ENCODE measurements around the gene MYO1G.

The MYO1G gene

DNA sequence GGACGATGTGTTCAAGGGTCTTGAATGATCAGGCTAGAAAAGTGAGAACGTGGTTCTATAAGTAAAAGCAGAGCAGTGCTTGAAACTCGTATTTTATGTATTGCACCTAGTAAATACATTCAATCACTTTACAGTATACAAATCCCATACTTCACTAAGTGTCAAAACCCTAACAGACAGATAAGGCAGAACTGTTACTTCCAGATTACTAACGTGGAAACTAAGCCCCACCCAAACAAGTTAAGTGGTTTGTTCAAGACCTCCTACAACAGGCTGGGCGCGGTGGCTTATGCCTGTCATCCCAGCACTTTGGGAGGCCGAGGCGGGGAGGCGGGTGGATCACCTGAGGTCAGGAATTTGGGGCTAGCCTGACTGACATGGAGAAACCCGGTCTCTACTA is 9.2 kb upstream of the MYO1G start:
- TF ChIP-seq TAF1 (IDR thresholded peaks at IDR 0.05; ENCODE audit: low read depth, low read length) (no peak), POLR2A (IDR thresholded peaks at IDR 0.05; ENCODE audit: low read depth, low read length) (no peak), POU2F2 (IDR thresholded peaks at IDR 0.05; ENCODE audit: low read depth, low read length) (no peak), SPI1 (IDR thresholded peaks at IDR 0.05; ENCODE audit: low read depth, low read length) (no peak), PAX5 (IDR thresholded peaks at IDR 0.05; ENCODE audit: insufficient read depth, low read length, severe bottlenecking) (no peak), POLR2AphosphoS5 (IDR thresholded peaks at IDR 0.05; ENCODE audit: low read depth, low read length) (no peak)
- FAIRE-seq (no peak), DNase-seq (ENCODE audit: insufficient read length, low spot score) (no peak)

DNA sequence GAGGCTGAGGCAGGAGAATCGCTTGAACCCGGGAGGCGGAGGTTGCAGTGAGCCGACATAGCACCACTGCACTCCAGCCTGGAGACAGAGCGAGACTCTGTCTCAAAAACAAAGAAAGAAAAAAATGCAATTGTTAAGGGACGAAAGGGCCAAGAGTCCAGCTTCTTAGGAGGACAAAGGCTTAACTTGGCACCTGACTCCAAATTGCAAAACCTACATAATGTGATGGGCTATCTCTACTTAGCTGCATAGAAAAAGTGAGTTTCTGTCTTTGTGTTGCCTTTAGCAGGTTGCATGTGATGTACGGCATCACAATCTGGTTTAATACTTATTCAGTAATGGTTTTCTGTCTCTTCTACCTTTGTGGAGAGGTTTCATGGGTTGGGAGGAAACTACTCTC is 8.6 kb upstream of the MYO1G start:
- DNase-seq (ENCODE audit: insufficient read length, low spot score) (no peak), FAIRE-seq (no peak)
- no peak for TF ChIP-seq POLR2AphosphoS5 (IDR thresholded peaks at IDR 0.05; ENCODE audit: low read depth, low read length)
- no peak for TF ChIP-seq POU2F2 (IDR thresholded peaks at IDR 0.05; ENCODE audit: low read depth, low read length)
- TF ChIP-seq POLR2A (IDR thresholded peaks at IDR 0.05; ENCODE audit: low read depth, low read length), result no peak
- TF ChIP-seq PAX5 (IDR thresholded peaks at IDR 0.05; ENCODE audit: insufficient read depth, low read length, severe bottlenecking), result no peak
- TF ChIP-seq TAF1 (IDR thresholded peaks at IDR 0.05; ENCODE audit: low read depth, low read length), result no peak
- TF ChIP-seq SPI1 (IDR thresholded peaks at IDR 0.05; ENCODE audit: low read depth, low read length), result no peak

DNA sequence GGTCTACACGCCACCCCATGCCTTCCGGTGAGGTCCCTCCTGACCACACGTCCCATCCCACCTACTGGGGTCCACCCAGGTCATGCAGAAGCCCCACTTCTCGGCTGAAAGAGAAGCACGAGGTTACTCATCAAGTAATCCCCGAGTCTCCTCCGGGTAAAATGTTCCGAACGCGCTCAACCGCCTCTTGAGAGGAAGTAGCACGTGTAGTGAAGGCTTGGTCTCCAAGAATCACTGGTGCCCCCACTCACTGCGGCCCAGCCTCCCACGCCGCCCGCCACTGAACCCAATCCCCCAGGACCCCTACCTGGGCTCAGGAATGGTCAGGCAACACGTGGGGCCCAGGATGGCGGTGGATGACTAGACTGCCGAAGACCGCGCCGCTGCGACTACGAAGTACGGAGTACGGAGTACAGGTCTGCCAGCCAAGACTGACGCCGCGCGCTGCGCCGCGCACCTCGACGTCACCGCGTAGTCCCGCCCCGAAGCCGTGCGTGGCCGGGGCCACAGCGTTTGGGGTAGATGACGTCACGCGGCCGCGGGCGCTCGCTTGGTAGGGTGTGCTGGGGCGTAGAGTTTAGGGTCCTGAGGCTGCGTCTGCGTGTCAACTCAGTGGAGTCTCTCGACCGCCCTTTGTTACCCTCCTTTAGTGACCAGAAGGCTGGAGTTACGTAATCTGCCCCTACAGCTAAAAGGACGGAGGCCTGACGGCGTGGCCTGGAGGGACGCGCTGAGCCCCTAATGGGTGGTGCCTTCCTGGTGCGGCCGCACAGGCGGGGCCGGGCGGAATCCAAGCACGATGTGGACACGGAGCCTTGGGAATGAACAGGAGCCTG is 7.6 kb upstream of the MYO1G start:
- TF ChIP-seq TAF1 (IDR thresholded peaks at IDR 0.05; ENCODE audit: low read depth, low read length) (peak; percentile 99), POLR2A (IDR thresholded peaks at IDR 0.05; ENCODE audit: low read depth, low read length) (peak; percentile 99), POLR2AphosphoS5 (IDR thresholded peaks at IDR 0.05; ENCODE audit: low read depth, low read length) (peak; percentile 99), POU2F2 (IDR thresholded peaks at IDR 0.05; ENCODE audit: low read depth, low read length) (peak; percentile 85; the same call in 1 of the 2 replicates), PAX5 (IDR thresholded peaks at IDR 0.05; ENCODE audit: insufficient read depth, low read length, severe bottlenecking) (no peak), SPI1 (IDR thresholded peaks at IDR 0.05; ENCODE audit: low read depth, low read length) (no peak)
- DNase-seq (ENCODE audit: insufficient read length, low spot score) (peak; percentile 68), FAIRE-seq (peak; percentile 99)

DNA sequence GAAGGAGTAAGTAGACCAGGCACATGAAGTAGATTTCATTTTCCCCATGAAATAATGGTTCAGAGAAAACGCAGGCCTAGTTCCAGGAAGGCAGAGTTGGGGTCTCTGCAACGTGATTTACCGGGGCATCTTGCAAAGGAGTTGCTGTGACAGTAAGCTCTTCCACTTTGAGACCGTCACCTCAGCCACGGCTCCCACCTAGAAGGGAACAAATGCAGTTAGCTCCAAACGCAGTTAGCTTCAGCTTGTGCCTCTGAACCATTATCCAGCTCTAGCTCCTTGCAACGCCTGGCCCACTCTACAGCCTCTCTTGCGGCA is 7.0 kb upstream of the MYO1G start:
- DNase-seq (ENCODE audit: insufficient read length, low spot score) (no peak), FAIRE-seq (no peak)
- TF ChIP-seq POLR2A (IDR thresholded peaks at IDR 0.05; ENCODE audit: low read depth, low read length), result no peak
- no peak for TF ChIP-seq POU2F2 (IDR thresholded peaks at IDR 0.05; ENCODE audit: low read depth, low read length)
- TF ChIP-seq PAX5 (IDR thresholded peaks at IDR 0.05; ENCODE audit: insufficient read depth, low read length, severe bottlenecking), result no peak
- no peak for TF ChIP-seq SPI1 (IDR thresholded peaks at IDR 0.05; ENCODE audit: low read depth, low read length)
- no peak for TF ChIP-seq POLR2AphosphoS5 (IDR thresholded peaks at IDR 0.05; ENCODE audit: low read depth, low read length)
- TF ChIP-seq TAF1 (IDR thresholded peaks at IDR 0.05; ENCODE audit: low read depth, low read length), result no peak

DNA sequence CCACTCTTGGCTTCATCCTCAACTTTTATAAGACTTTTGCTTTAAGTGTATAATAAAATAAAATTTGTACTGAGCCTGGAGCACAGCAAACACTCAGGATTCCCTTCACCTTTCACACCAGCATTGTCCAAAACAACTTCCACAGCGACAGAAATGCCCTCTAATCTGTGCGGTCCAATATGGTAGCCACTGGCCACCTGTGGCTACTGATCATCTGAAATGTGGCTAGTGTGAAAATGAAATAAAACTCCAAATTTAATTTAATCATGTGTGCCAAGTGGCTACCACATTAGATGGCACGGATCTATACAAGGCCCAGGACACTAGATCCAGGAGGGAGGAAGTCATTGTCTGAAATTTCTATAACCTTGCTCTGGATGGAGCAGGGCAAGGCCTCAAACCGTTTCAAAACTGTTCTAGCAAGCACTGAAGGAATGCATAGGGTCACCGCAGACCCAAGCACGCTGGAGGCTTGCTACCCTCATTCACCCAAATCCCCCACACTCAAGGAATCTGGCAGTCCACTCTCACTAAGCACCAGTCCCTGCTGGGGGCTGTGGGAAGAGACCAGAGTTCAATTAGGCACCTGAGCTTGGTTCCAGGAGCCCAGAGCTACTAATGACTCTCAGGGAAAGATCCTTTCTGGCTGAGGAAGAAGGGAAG is 6.3 kb upstream of the MYO1G start:
- no peak for DNase-seq (ENCODE audit: insufficient read length, low spot score)
- TF ChIP-seq TAF1 (IDR thresholded peaks at IDR 0.05; ENCODE audit: low read depth, low read length) (no peak), SPI1 (IDR thresholded peaks at IDR 0.05; ENCODE audit: low read depth, low read length) (0 out of 2 replicates have a peak, but pooled peaks have one; percentile 13), PAX5 (IDR thresholded peaks at IDR 0.05; ENCODE audit: insufficient read depth, low read length, severe bottlenecking) (no peak), POLR2AphosphoS5 (IDR thresholded peaks at IDR 0.05; ENCODE audit: low read depth, low read length) (no peak), POU2F2 (IDR thresholded peaks at IDR 0.05; ENCODE audit: low read depth, low read length) (no peak), POLR2A (IDR thresholded peaks at IDR 0.05; ENCODE audit: low read depth, low read length) (peak; percentile 24; the same call in 1 of the 2 replicates)
- FAIRE-seq, result no peak

DNA sequence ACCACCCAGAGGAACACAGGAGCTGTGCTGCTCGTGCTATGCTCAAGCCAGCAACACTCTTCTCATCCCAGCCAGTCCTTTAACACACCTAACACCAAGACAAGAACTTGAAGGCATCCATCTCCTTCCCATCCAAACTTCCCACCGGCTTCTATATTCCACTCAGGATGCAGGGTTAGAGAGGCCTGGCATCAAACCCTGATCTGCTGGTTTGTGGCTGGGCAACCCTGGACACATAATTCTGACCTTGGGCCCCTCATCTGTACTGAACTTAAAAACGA is 5.6 kb upstream of the MYO1G start:
- TF ChIP-seq POLR2AphosphoS5 (IDR thresholded peaks at IDR 0.05; ENCODE audit: low read depth, low read length), result peak; percentile 54; the same call in 1 of the 2 replicates
- no peak for TF ChIP-seq SPI1 (IDR thresholded peaks at IDR 0.05; ENCODE audit: low read depth, low read length)
- FAIRE-seq, result no peak
- DNase-seq (ENCODE audit: insufficient read length, low spot score), result no peak

DNA sequence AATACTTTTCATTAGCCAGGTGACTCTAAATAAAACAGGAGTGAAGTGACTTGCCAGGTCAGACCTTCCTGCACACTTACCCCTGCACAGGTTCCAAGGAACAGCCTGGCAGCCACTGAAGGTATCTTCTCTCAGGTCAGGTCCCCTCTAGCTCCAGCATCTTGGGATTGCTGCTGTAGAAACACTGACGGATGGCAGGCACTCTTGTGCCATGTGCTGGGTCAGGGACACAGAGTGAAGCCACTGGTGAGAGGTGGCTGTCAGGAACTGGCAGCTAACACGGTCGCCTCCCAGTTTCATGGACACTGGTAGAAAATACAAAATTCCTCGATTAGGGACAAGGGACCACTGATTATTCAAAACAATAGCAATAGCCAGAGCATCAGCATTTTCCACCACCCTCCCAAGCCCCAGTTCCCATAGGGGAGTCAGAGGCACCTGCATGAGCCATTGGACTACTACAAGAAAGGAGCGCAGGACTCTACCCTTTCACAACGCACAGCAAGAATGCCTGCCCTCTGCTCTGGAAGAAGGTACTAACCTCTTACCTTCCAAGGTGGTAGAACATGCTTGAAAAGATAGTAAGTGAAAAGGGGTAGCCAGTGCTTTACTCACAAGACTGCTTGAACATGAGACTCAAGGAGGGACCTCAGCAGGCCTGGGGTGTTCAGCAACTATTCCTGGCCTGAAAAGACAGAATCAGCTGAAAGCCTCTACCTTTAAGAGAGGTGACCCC is 5.1 kb upstream of the MYO1G start:
- no peak for TF ChIP-seq SPI1 (IDR thresholded peaks at IDR 0.05; ENCODE audit: low read depth, low read length)
- TF ChIP-seq POLR2A (IDR thresholded peaks at IDR 0.05; ENCODE audit: low read depth, low read length), result 0 out of 2 replicates have a peak, but pooled peaks have one; percentile 20
- no peak for TF ChIP-seq PAX5 (IDR thresholded peaks at IDR 0.05; ENCODE audit: insufficient read depth, low read length, severe bottlenecking)
- no peak for TF ChIP-seq POU2F2 (IDR thresholded peaks at IDR 0.05; ENCODE audit: low read depth, low read length)
- no peak for TF ChIP-seq POLR2AphosphoS5 (IDR thresholded peaks at IDR 0.05; ENCODE audit: low read depth, low read length)
- TF ChIP-seq TAF1 (IDR thresholded peaks at IDR 0.05; ENCODE audit: low read depth, low read length), result no peak
- FAIRE-seq, result no peak
- DNase-seq (ENCODE audit: insufficient read length, low spot score), result no peak

DNA sequence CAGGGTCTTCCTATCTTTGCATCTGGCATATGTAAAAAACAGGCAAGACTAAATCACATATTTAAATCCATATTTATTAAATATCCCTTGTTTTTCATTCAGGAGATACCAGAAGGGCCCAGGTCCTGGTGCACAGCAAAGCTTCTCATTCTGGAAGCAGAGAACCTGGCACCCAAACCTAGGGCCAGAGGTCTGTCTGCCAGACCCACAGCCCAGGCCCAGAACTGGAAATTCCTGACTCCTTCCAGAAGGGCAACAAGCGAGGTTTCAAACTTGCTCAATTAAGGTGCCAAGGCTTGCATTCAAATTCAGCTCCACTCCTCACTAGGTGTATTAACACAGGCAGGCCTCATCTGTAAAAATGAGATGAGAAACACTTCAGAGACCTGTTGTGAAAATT is 4.2 kb upstream of the MYO1G start:
- FAIRE-seq, result no peak
- no peak for DNase-seq (ENCODE audit: insufficient read length, low spot score)
- no peak for TF ChIP-seq POLR2A (IDR thresholded peaks at IDR 0.05; ENCODE audit: low read depth, low read length)
- TF ChIP-seq TAF1 (IDR thresholded peaks at IDR 0.05; ENCODE audit: low read depth, low read length), result no peak
- TF ChIP-seq POLR2AphosphoS5 (IDR thresholded peaks at IDR 0.05; ENCODE audit: low read depth, low read length), result no peak
- TF ChIP-seq SPI1 (IDR thresholded peaks at IDR 0.05; ENCODE audit: low read depth, low read length), result no peak
- TF ChIP-seq POU2F2 (IDR thresholded peaks at IDR 0.05; ENCODE audit: low read depth, low read length), result no peak
- no peak for TF ChIP-seq PAX5 (IDR thresholded peaks at IDR 0.05; ENCODE audit: insufficient read depth, low read length, severe bottlenecking)

DNA sequence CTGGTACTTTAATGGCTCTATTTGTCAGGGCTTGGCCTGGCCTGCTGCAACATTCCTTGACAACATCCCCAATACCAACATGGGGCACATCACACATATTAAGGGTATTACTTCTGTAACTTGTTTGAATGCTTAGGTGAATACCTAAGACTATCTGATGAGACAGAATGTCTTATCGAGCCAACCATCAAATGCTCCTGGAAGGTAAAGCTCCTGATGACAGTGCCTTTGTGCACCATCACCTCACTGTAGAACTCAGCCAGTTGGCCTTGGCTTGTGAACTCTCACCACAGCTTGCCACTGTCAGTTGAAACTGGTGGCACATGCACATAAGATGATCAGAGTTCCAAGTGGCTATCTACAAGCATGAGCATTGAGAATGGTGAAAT is 3.7 kb upstream of the MYO1G start:
- FAIRE-seq (no peak), DNase-seq (ENCODE audit: insufficient read length, low spot score) (no peak)
- TF ChIP-seq POLR2AphosphoS5 (IDR thresholded peaks at IDR 0.05; ENCODE audit: low read depth, low read length) (peak; percentile 64; the same call in 1 of the 2 replicates), PAX5 (IDR thresholded peaks at IDR 0.05; ENCODE audit: insufficient read depth, low read length, severe bottlenecking) (no peak), TAF1 (IDR thresholded peaks at IDR 0.05; ENCODE audit: low read depth, low read length) (no peak), POLR2A (IDR thresholded peaks at IDR 0.05; ENCODE audit: low read depth, low read length) (peak; percentile 57; the same call in 1 of the 2 replicates)
